Panc1 (cell line): ENCODE data around the gene PTPN22. TPM values are rescaled to one million over a fixed set of nuclear protein-coding genes. Genes with fewer than 3 reads are reported as not detected.

ENCODE experiments used
- ATAC-seq: fragments of 200-7000 bp; cut with Tn5 transposase; 2 replicates; pipeline ENCODE4 v1.9.1; 2020; ENCODE audit warnings: mild to moderate bottlenecking, moderate library complexity
- BruUV-seq: library from RNA; stranded (reverse); fragments of 400-500 nt; replicated peaks from 2 replicates; lab custom pipeline; 2021; lab: Mats Ljungman, UMichigan
- CTCF ChIA-PET: fragments of 300-600 bp; sonication (Branson Sonifier 250); formaldehyde crosslinking; loops from one replicate; lab custom pipeline; 2022; ENCODE audit warnings: antibody characterized with exemption; lab: Charles Lee
- POLR2A ChIA-PET: fragments of 300-600 bp; sonication (Branson Sonifier 250); formaldehyde crosslinking; loops from one replicate; lab custom pipeline; 2022; ENCODE audit warnings: antibody characterized with exemption; lab: Charles Lee
- DNase-seq: peaks from one replicate; pipeline ENCODE4 v3.0.0-alpha.2; 2010; ENCODE audit warnings: low read depth, low spot score
- H3K27ac ChIP-seq: 2 replicates; pipeline ENCODE4 v1.5.1; 2011; ENCODE audit warnings: mild to moderate bottlenecking, low read length, inconsistent platforms
- H3K27me3 ChIP-seq: fragments of 200-500 bp; sonication (Bioruptor generic); 2 replicates; pipeline ENCODE4 v1.6.0; 2014; ENCODE audit warnings: low read length, inconsistent platforms; ENCODE audit not compliant: control insufficient read depth, insufficient read depth
- H3K36me3 ChIP-seq: fragments of 200-500 bp; sonication (Bioruptor generic); 2 replicates; pipeline ENCODE4 v1.5.1; 2014; ENCODE audit warnings: inconsistent platforms, mild to moderate bottlenecking, low read length, moderate library complexity; ENCODE audit not compliant: control insufficient read depth, insufficient read depth
- H3K4me1 ChIP-seq: 2 replicates; pipeline ENCODE4 v1.5.1; 2011; ENCODE audit warnings: inconsistent platforms, mild to moderate bottlenecking, low read length, moderate library complexity; ENCODE audit not compliant: control insufficient read depth, insufficient read depth
- H3K4me3 ChIP-seq, 2 experiments: 2 replicates each; pipeline ENCODE4 v1.5.1; 2011 to 2012; ENCODE audit warnings: low read depth in 2 of 2, low read length in 2 of 2, mild to moderate bottlenecking in 2 of 2, inconsistent platforms in 1 of 2, moderate library complexity in 1 of 2
- H3K9me3 ChIP-seq: fragments of 200-500 bp; sonication (Bioruptor generic); 2 replicates; pipeline ENCODE4 v1.5.1; 2014; ENCODE audit warnings: low read depth, mild to moderate bottlenecking, inconsistent platforms, low read length, moderate library complexity; ENCODE audit not compliant: control insufficient read depth, insufficient read depth
- POLR2AphosphoS5 ChIP-seq: IDR thresholded peaks from 2 replicates; pipeline ENCODE4 v1.6.1; 2012; ENCODE audit warnings: mild to moderate bottlenecking, low read depth, low read length, moderate library complexity
- SIN3A ChIP-seq: IDR thresholded peaks from 2 replicates; pipeline ENCODE4 v1.6.1; 2012; ENCODE audit warnings: low read depth, mild to moderate bottlenecking, low read length, moderate library complexity, borderline replicate concordance; ENCODE audit not compliant: insufficient read depth
- in situ Hi-C: cut with HindIII; loops from 2 replicates; pipeline ENCODE4 v1.10.0; 2016; ENCODE audit warnings: low sequenced_read_pairs, low pct_unique_long_range_greater_than_20kb
- intact Hi-C: fragments of 100-400 bp; cut with micrococcal nuclease; formaldehyde crosslinking; loops from one replicate; pipeline ENCODE4 v1.10.0; 2022; ENCODE audit not compliant: unreplicated experiment
- total RNA-seq: library from RNA; stranded (reverse); gene quantifications from one replicate; pipeline ENCODE4 v1.2.1, GENCODE V29; 2021; ENCODE audit not compliant: unreplicated experiment
- TF ChIP-seq, protein P1 (sequence below): fragments of 450-650 bp; IDR thresholded peaks from 2 replicates; pipeline ENCODE4 v1.5.1; 2017; ENCODE audit warnings: mild to moderate bottlenecking

Gene PTPN22
- total RNA-seq, 1 experiment from 2014 or later: not detected

GRCh38 chr1:113765306-113766230 is 105.9 kb downstream of the PTPN22 start:
- no peaks in the 10 kb centered on the region for H3K27me3 ChIP-seq
- TF ChIP-seq, protein P1, sequence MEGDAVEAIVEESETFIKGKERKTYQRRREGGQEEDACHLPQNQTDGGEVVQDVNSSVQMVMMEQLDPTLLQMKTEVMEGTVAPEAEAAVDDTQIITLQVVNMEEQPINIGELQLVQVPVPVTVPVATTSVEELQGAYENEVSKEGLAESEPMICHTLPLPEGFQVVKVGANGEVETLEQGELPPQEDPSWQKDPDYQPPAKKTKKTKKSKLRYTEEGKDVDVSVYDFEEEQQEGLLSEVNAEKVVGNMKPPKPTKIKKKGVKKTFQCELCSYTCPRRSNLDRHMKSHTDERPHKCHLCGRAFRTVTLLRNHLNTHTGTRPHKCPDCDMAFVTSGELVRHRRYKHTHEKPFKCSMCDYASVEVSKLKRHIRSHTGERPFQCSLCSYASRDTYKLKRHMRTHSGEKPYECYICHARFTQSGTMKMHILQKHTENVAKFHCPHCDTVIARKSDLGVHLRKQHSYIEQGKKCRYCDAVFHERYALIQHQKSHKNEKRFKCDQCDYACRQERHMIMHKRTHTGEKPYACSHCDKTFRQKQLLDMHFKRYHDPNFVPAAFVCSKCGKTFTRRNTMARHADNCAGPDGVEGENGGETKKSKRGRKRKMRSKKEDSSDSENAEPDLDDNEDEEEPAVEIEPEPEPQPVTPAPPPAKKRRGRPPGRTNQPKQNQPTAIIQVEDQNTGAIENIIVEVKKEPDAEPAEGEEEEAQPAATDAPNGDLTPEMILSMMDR: no peak
- TF ChIP-seq POLR2AphosphoS5: no peak
- no peak for TF ChIP-seq SIN3A
- ATAC-seq: no peak
- CTCF ChIA-PET: no interaction called here
- no peaks in the 10 kb centered on the region for H3K9me3 ChIP-seq
- peaks cover 12% of the 10 kb centered on the region; the same call in 1 of the 2 replicates for H3K36me3 ChIP-seq
- DNase-seq: no peak
- no peak overlapping the region for H3K27ac ChIP-seq
- H3K4me1 ChIP-seq: no peaks in the 10 kb centered on the region
- no peak overlapping the region for H3K4me3 ChIP-seq
- in situ Hi-C loops (no loop called here), intact Hi-C loops (no loop called here)
- POLR2A ChIA-PET: no interaction called here
- no TSS peak for BruUV-seq

Other genes with a start within 250 kb of the PTPN22 start
- gene PHTF1, start 112.2 kb downstream of the PTPN22 start, total RNA-seq: 32.0 TPM
- 10.7 TPM for gene RSBN1, start 59.2 kb downstream of the PTPN22 start, total RNA-seq
- gene BCL2L15, start 15.9 kb upstream of the PTPN22 start, total RNA-seq: 0.10 TPM
- gene AP4B1, start 33.1 kb upstream of the PTPN22 start, total RNA-seq: 14.2 TPM
- 8.6 TPM for gene DCLRE1B, start 33.6 kb upstream of the PTPN22 start, total RNA-seq
- gene HIPK1, start 57.6 kb upstream of the PTPN22 start, total RNA-seq: 41.5 TPM
- gene OLFML3, start 107.8 kb upstream of the PTPN22 start, total RNA-seq: 0.15 TPM